HepG2 (cell line): ENCODE results near the gene CHPF. TPM values are rescaled to one million over a fixed set of nuclear protein-coding genes. Genes with fewer than 3 reads are reported as not detected.

Source experiments
- HBP1 ChIP-seq: IDR thresholded peaks from 2 replicates; pipeline ENCODE4 v1.6.1; 2016; ENCODE audit warnings: low read depth, control low read depth
- HOXA9 ChIP-seq: sonication (generic); formaldehyde crosslinking; IDR thresholded peaks from 2 replicates; pipeline ENCODE4 v1.8.1; 2022; ENCODE audit warnings: missing genetic modification reagents, mild to moderate bottlenecking, moderate library complexity, borderline replicate concordance
- KDM5B ChIP-seq: sonication (generic); formaldehyde crosslinking; IDR thresholded peaks from 2 replicates; pipeline ENCODE4 v1.4.0; 2020; ENCODE audit warnings: missing genetic modification reagents, mild to moderate bottlenecking, borderline replicate concordance
- MTA1 ChIP-seq: sonication (generic); formaldehyde crosslinking; IDR thresholded peaks from 2 replicates; pipeline ENCODE4 v1.4.0; 2020; ENCODE audit warnings: missing genetic modification reagents, mild to moderate bottlenecking, borderline replicate concordance
- NFKBIZ ChIP-seq: IDR thresholded peaks from 2 replicates; pipeline ENCODE4 v1.6.1; 2018; ENCODE audit warnings: missing genetic modification reagents, missing compliant biosample characterization
- PBX2 ChIP-seq: IDR thresholded peaks from 2 replicates; pipeline ENCODE4 v1.6.1; 2016; ENCODE audit warnings: control low read depth
- RNF219 ChIP-seq: sonication (generic); formaldehyde crosslinking; IDR thresholded peaks from 2 replicates; pipeline ENCODE4 v1.5.0; 2020; ENCODE audit warnings: mild to moderate bottlenecking, missing genetic modification reagents
- SKIL ChIP-seq: sonication (generic); formaldehyde crosslinking; IDR thresholded peaks from 2 replicates; pipeline ENCODE4 v1.8.0; 2022; ENCODE audit warnings: missing genetic modification reagents, mild to moderate bottlenecking, moderate library complexity, borderline replicate concordance
- SUZ12 ChIP-seq: fragments of 150-350 bp; IDR thresholded peaks from 2 replicates; pipeline ENCODE4 v1.6.1; 2014; ENCODE audit warnings: low read depth, low read length
- TRIM22 ChIP-seq: fragments of 450-650 bp; IDR thresholded peaks from 2 replicates; pipeline ENCODE4 v1.6.1; 2017
- ZC3H13 ChIP-seq: sonication (generic); formaldehyde crosslinking; IDR thresholded peaks from 2 replicates; pipeline ENCODE4 v1.8.1; 2023; ENCODE audit warnings: mild to moderate bottlenecking, missing genetic modification reagents, moderate library complexity
- ZFAT ChIP-seq: sonication (generic); formaldehyde crosslinking; conservative IDR thresholded peaks from 2 replicates; pipeline ENCODE4 v1.8.1; 2023; ENCODE audit warnings: missing genetic modification reagents, inconsistent platforms
- ZFP1 ChIP-seq: IDR thresholded peaks from 2 replicates; pipeline ENCODE4 v1.6.1; 2016
- ZNF282 ChIP-seq: fragments of 450-650 bp; IDR thresholded peaks from 2 replicates; pipeline ENCODE4 v1.6.1; 2018; ENCODE audit not compliant: partially characterized antibody
- ZNF414 ChIP-seq: sonication (generic); formaldehyde crosslinking; IDR thresholded peaks from 2 replicates; pipeline ENCODE4 v1.5.0; 2020; ENCODE audit warnings: missing genetic modification reagents
- ZNF770 ChIP-seq: sonication (generic); formaldehyde crosslinking; IDR thresholded peaks from 2 replicates; pipeline ENCODE4 v1.5.0; 2020; ENCODE audit warnings: mild to moderate bottlenecking, missing genetic modification reagents
- ZNF83 ChIP-seq: sonication (generic); formaldehyde crosslinking; IDR thresholded peaks from 2 replicates; pipeline ENCODE4 v1.4.0; 2020; ENCODE audit warnings: missing genetic modification reagents, mild to moderate bottlenecking, borderline replicate concordance
- polyA plus RNA-seq, 8 experiments: library from polyadenylated mRNA; depleted of rRNA in 3 of 8; stranded (reverse) in 7 of 8; unstranded in 1 of 8; fragments of >200 nt; fragmentation: Illumina TruSeq in 4 of 8; extraction: Trizol in 4 of 8; gene quantifications; 2 replicates each; pipeline versions ENCODE4 v1.2.1 to v1.2.3, GENCODE V29; 2011 to 2016; ENCODE audit warnings: low read depth in 4 of 8, missing spikeins in 1 of 8, mixed read lengths in 1 of 8; ENCODE audit not compliant: insufficient read depth in 1 of 8
- total RNA-seq, 5 experiments: library from RNA; depleted of rRNA; stranded (reverse); fragments of >200 nt; fragmentation: Illumina TruSeq; extraction: Trizol; gene quantifications; 2 replicates each; pipeline ENCODE4 v1.2.3, GENCODE V29; 2016; ENCODE audit warnings: low read depth in 1 of 5

Gene CHPF
- total and polyA plus RNA-seq, 2 of the 13 experiments (the other 11 are each of a cell fraction or from before 2014, with no cell fraction given): 79.6 to 111 TPM

- TF ChIP-seq PBX2 (CRISPR knock-in tag) (no peak), ZFP1 (no peak; the same call in 1 of the 2 replicates), KDM5B (CRISPR knock-in tag) (peak; percentile 91), ZNF414 (CRISPR knock-in tag) (no peak; the same call in 1 of the 2 replicates), HBP1 (CRISPR knock-in tag) (peak; percentile 88; the same call in 1 of the 2 replicates), SUZ12 (peak; percentile 80), SKIL (CRISPR knock-in tag) (no peak; the same call in 1 of the 2 replicates), ZNF770 (CRISPR knock-in tag) (no peak), ZC3H13 (CRISPR knock-in tag) (peak; percentile 7; the same call in 1 of the 2 replicates), ZFAT (no peak), ZNF282 (no peak), NFKBIZ (no peak), MTA1 (CRISPR knock-in tag) (0 out of 2 replicates have a peak, but pooled peaks have one; percentile 48), ZNF83 (CRISPR knock-in tag) (no peak), RNF219 (no peak), HOXA9 (CRISPR knock-in tag) (no peak), TRIM22 (no peak)
Measured at GRCh38 chr2:219498280-219499057, 45.1 kb downstream of the CHPF start, which contains the start of gene GMPPA (continued).
